A673 (cell line): ENCODE measurements around the gene LARP4B.

Experiments used
- CTCF ChIP-seq: fragments of 300-800, 200-600 bp; sonication (generic); conservative IDR thresholded peaks from 2 replicates; pipeline ENCODE4 v1.5.1; 2017; ENCODE audit warnings: low read depth, mild to moderate bottlenecking, antibody characterized with exemption, low read length, moderate library complexity, mixed read lengths
- EZH2 ChIP-seq: fragments of 200-600 bp; sonication (generic); IDR thresholded peaks from 2 replicates; pipeline ENCODE4 v1.6.1; 2017; ENCODE audit warnings: borderline replicate concordance, low read depth, mild to moderate bottlenecking, mixed read lengths, antibody characterized with exemption, low read length; ENCODE audit not compliant: poor library complexity, severe bottlenecking

GRCh38 chr10:927131-927530 is 4.4 kb downstream of the LARP4B start:
- TF ChIP-seq CTCF, result no peak
- no peak for TF ChIP-seq EZH2
